AG09319 (cell line): ENCODE data around the gene TCERG1L.

ENCODE experiments used
- DNase-seq: peaks from one replicate; pipeline ENCODE4 v3.0.0-alpha.2; 2010; ENCODE audit warnings: low read depth; ENCODE audit errors: extremely low read depth
- TF ChIP-seq, protein P1 (sequence below): IDR thresholded peaks from 2 replicates; pipeline ENCODE4 v1.5.1; 2011; ENCODE audit warnings: low read depth, mild to moderate bottlenecking, inconsistent platforms, low read length, moderate library complexity

TCERG1L gene

DNA sequence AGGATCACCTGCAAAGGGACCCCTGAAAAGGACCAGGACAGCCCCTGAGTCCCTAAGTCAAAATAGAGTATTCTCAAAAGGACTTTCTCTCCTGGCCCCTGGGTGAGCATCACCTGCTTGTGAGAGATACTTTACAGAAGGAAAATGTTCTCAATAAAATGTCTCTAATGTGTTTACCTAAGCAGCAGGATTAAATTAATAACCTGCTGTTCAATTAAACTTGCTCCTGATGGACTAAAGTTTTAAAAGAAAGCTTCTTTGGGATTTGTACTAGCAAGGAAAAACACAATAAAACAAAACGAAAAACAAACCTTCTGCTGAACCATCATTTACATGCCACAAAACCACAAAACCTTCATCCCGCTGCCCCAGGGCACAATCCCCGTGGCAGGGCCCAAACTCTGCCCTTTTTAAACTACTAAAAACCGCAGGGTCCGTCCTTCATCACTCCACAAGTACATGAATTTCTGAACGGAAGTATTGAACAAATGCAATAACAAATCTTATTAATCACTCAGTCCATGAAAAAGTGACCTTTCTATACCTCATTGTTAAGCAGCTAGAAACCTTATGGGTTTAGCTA lies 197.7 kb downstream of the TCERG1L start:
- TF ChIP-seq, protein P1, sequence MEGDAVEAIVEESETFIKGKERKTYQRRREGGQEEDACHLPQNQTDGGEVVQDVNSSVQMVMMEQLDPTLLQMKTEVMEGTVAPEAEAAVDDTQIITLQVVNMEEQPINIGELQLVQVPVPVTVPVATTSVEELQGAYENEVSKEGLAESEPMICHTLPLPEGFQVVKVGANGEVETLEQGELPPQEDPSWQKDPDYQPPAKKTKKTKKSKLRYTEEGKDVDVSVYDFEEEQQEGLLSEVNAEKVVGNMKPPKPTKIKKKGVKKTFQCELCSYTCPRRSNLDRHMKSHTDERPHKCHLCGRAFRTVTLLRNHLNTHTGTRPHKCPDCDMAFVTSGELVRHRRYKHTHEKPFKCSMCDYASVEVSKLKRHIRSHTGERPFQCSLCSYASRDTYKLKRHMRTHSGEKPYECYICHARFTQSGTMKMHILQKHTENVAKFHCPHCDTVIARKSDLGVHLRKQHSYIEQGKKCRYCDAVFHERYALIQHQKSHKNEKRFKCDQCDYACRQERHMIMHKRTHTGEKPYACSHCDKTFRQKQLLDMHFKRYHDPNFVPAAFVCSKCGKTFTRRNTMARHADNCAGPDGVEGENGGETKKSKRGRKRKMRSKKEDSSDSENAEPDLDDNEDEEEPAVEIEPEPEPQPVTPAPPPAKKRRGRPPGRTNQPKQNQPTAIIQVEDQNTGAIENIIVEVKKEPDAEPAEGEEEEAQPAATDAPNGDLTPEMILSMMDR = no peak
- DNase-seq = no peak

DNA sequence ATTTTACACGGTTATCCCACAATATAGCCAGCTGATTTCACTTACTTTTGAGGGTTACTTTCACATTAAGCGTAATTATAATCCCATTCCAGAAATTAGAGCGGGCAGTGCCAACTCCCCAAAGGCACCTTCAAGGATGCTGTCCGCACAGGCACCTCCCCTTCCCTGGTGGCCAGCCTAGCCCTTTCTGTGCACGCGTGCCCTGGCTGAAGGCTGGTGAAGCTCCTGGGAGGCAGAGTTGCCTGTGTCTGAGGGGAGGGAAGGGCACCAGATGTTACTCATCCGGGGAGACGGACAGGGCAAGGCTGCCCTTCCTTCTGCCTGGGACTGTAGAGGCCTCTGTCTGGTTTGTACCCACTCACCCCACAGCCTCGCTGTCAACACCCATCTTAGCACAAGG lies 198.4 kb downstream of the TCERG1L start:
- DNase-seq = no peak
- TF ChIP-seq, protein P1 = no peak

DNA sequence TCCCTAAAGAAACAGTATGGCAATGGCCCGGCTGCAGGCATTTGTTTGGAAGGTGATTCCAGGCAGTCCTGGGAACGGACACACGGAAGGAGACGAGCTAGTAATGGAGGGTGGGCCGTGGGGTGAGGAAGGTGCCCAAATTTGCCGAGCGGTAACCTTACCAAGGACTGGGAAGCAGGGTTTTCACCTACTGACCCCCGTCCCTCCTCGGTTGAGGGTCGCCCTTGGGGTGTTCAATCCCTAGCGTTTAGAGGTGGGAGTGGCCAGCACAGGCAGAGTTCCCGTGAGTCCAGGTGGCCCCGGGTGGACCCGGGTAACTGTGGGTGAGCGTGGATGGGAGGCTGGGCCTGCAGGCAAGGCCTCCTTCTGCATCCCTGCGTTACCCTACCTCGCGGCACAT lies 198.8 kb downstream of the TCERG1L start:
- TF ChIP-seq, protein P1 = no peak
- DNase-seq = no peak

DNA sequence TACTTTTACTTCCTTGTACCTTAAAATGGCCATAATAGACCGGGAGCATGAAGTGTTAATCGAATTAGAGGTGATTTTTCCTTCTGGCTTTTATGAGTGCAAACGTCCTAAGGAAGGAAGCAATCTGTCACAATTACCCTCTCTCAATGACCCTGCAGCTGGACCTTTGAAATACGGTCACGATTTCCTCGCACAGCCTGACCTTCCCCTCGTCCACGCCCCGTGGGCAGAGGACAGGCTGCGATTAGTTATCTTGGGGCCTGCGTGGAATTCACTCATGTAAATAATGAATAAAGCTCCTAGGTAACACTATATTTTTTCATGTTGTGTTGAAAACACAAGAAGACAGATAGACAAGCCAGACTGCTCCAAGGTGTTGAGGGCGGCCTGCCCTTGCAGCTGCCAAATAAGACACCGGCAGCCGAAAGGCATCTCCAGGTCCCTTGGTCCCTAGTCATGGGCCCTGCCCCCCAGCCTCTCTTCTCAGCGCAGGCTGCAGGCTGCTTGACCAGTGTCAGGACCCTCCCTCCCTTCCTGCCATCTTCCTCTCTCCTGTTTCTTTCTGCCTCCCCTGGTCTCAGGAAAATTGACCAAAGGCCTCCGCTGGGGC lies 199.9 kb downstream of the TCERG1L start:
- no peak for DNase-seq
- TF ChIP-seq, protein P1 = no peak

DNA sequence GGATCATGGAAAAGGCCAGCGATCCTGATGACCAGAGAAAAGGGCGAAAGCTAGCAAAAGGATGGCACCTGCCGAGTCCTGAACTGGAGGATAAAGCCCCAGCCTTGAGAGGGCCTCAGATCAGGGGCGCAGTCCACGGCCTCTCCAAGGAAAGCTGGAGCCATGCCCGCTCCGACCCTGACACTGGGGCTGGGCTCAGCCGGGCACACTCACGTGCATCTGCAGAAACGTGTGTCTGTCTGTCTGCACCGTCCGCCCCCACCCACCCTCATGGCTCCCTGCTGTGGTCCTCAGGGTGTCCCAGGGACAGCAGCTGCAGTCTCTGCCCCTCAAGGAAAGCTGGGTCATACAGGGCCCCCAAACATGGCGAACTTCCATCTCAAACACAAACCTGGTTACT lies 200.5 kb downstream of the TCERG1L start:
- DNase-seq = no peak
- TF ChIP-seq, protein P1 = no peak

DNA sequence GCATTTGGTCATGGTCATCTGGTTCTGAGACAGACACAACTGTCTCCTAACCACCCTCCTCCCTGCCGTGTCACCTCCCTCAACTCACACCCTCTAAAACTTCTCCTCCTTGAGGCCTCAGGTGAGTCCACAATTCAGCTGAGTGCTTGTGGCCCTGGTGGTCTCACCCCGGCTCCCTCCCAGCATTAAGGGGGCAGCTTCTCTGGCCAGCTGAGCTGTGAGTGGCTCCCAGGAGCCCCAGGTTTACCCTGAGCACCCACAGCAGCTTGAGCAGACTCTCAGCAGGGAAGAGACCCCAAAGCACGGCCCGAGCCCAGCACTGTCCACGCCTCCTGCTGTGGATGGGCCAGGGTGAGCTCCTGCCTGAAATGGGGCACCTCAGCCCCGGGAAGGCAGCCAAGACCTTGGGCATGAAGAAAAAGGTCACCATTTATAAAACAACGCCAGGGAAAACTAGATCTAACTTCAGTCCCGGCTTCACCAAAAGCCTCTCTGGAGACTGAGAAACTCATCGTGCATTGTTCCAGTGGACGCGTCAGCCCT lies 201.2 kb downstream of the TCERG1L start:
- TF ChIP-seq, protein P1 = no peak
- no peak for DNase-seq

DNA sequence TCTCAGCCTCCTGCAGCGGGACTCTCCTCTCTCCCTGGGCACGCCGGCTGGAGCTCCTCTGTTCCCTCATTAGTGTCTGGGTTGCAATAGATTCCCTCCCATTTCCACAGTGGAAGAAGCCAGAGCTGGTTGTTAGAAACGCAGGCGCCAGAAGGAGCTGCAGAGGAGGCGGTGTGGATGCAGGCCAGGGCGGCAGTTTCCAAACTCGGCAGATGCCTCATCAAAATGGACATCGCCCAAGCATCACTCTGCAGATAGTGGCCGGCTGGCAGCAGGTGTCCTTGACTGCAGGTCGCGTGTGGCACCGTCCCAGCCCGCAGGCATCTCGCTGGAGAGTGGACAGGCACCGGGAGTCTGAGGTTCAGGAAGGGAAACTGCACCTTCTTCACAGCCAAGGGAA lies 201.8 kb downstream of the TCERG1L start:
- no peak for DNase-seq
- TF ChIP-seq, protein P1 = no peak
